ENCODE measurements around the gene ZNF530. TPM values are rescaled to one million over a fixed set of nuclear protein-coding genes. Genes with fewer than 3 reads are reported as not detected.
A peak's percentile ranks its signal among the peaks of the same experiment; 100 is the strongest.

Gene ZNF530
- total RNA-seq, 4 donors from 2014 or later, result 1.4 to 6.3 (median 4.0) TPM

GRCh38 chr19:57559404-57560025 lies 40.2 kb upstream of the ZNF530 start, which contains the start of gene ZNF550:
Gene ZNF550, minus strand, starts transcription at chr19:57559863. Its CDS starts 181 bp downstream, at chr19:57559682.
- Histone ChIP-seq H3K27me3 (no peaks in the 10 kb centered on the region), H3K36me3 (peaks cover 0 to 28% of the 10 kb centered on the region in 2 donors), H3K27ac (peak within 1 kb of the TSS in 3 of 4 donors; percentile 77 to 80 (median 80)), H3K4me3 (peak within 1 kb of the TSS; percentile 54 to 95), H3K9me3 (peaks cover 0 to 50% (median 3%) of the 10 kb centered on the region in 3 donors), H3K4me1 (peaks cover 0 to 26% (median 13%) of the 10 kb centered on the region in 3 donors)
- no peak for TF ChIP-seq POLR2AphosphoS5 (IDR thresholded peaks at IDR 0.05)
- peak in 1 of 2 donors; percentile 27 for TF ChIP-seq POLR2A (IDR thresholded peaks at IDR 0.05)
- ATAC-seq, result peak; percentile 98
- WGBS, 2 donors (ENCODE audit: low coverage in 1 of 2), result 0% methylated on average over 12 of the region's 56 CpGs

GRCh38 chr19:57560049-57560491 lies 39.6 kb upstream of the ZNF530 start:
- no peaks in the 10 kb centered on the region for H3K27me3 ChIP-seq
- H3K9me3 ChIP-seq, result peaks cover 0 to 50% (median 3%) of the 10 kb centered on the region in 3 donors
- peaks cover 0 to 22% of the 10 kb centered on the region in 2 donors for H3K36me3 ChIP-seq
- 11 to 13% methylated on average over 3 to 7 of the region's 23 CpGs for WGBS, 2 donors (ENCODE audit: low coverage in 1 of 2)
- TF ChIP-seq CTCF (IDR thresholded peaks at IDR 0.05) (no peak), EP300 (IDR thresholded peaks at IDR 0.05) (no peak), POLR2A (IDR thresholded peaks at IDR 0.05) (no peak), POLR2AphosphoS5 (IDR thresholded peaks at IDR 0.05) (no peak)
- peak; percentile 7 for ATAC-seq
- H3K27ac ChIP-seq, result peak overlapping the region in 3 of 4 donors; percentile 77 to 80 (median 80)
- peak overlapping the region; percentile 54 to 95 for H3K4me3 ChIP-seq
- peaks cover 0 to 26% (median 13%) of the 10 kb centered on the region in 3 donors for H3K4me1 ChIP-seq

- no peak for ATAC-seq
- Histone ChIP-seq H3K36me3 (no peaks in the 10 kb centered on the region), H3K27ac (no peak overlapping the region), H3K4me1 (peaks cover 0 to 15% (median 7%) of the 10 kb centered on the region in 3 donors), H3K4me3 (no peak overlapping the region), H3K27me3 (no peaks in the 10 kb centered on the region), H3K9me3 (peaks cover 0 to 70% (median 3%) of the 10 kb centered on the region in 3 donors)
- TF ChIP-seq CTCF (IDR thresholded peaks at IDR 0.05) (no peak), POLR2AphosphoS5 (IDR thresholded peaks at IDR 0.05) (no peak), POLR2A (IDR thresholded peaks at IDR 0.05) (no peak), EP300 (IDR thresholded peaks at IDR 0.05) (no peak)
- WGBS, 2 donors (ENCODE audit: low coverage in 1 of 2), result 36 to 63% methylated on average over 1 of the region's 1 CpG
Observed at GRCh38 chr19:57563547-57563946, 36.1 kb upstream of the ZNF530 start.

- Histone ChIP-seq H3K36me3 (peaks cover 0 to 15% of the 10 kb centered on the region in 2 donors), H3K9me3 (peaks cover 0 to 85% (median 7%) of the 10 kb centered on the region in 3 donors), H3K27ac (no peak overlapping the region), H3K27me3 (no peaks in the 10 kb centered on the region), H3K4me3 (no peak overlapping the region), H3K4me1 (no peaks in the 10 kb centered on the region)
- 48% methylated on average over 5 to 7 of the region's 7 CpGs for WGBS, 2 donors (ENCODE audit: low coverage in 1 of 2)
- TF ChIP-seq EP300 (IDR thresholded peaks at IDR 0.05), result no peak
- no peak for TF ChIP-seq POLR2A (IDR thresholded peaks at IDR 0.05)
- TF ChIP-seq CTCF (IDR thresholded peaks at IDR 0.05), result no peak
- no peak for TF ChIP-seq POLR2AphosphoS5 (IDR thresholded peaks at IDR 0.05)
- no peak for ATAC-seq
Observed at GRCh38 chr19:57566396-57567265, 33.1 kb upstream of the ZNF530 start.

GRCh38 chr19:57570707-57571106 lies 29.0 kb upstream of the ZNF530 start:
- TF ChIP-seq POLR2A (IDR thresholded peaks at IDR 0.05) (no peak), CTCF (IDR thresholded peaks at IDR 0.05) (no peak), EP300 (IDR thresholded peaks at IDR 0.05) (no peak), POLR2AphosphoS5 (IDR thresholded peaks at IDR 0.05) (no peak)
- no peaks in the 10 kb centered on the region for H3K4me1 ChIP-seq

More at GRCh38 chr19:57570707-57571106, 29.0 kb upstream of the ZNF530 start:
- H3K27me3 ChIP-seq, result no peaks in the 10 kb centered on the region
- peaks cover 0 to 55% of the 10 kb centered on the region in 2 donors for H3K36me3 ChIP-seq
- no peak overlapping the region for H3K4me3 ChIP-seq
- no peak for ATAC-seq
- no peak overlapping the region for H3K27ac ChIP-seq
- peaks cover 0 to 100% (median 12%) of the 10 kb centered on the region in 3 donors for H3K9me3 ChIP-seq

Measured in gastroesophageal sphincter (tissue), 4 donors.